HepG2 (cell line): ENCODE results near the gene MBD5. TPM values are rescaled to one million over a fixed set of nuclear protein-coding genes. Genes with fewer than 3 reads are reported as not detected.

Source experiments
- ATAC-seq: fragments of 200-7000 bp; cut with Tn5 transposase; 3 replicates; pipeline ENCODE4 v1.9.1; 2020; ENCODE audit warnings: mild to moderate bottlenecking, moderate library complexity
- BruUV-seq: library from RNA; stranded (reverse); fragments of 400-500 nt; replicated peaks from 2 replicates; lab custom pipeline; 2021; lab: Mats Ljungman, UMichigan
- CTCF ChIA-PET: fragments of 300-600 bp; formaldehyde crosslinking; extraction: SDS; loops from one replicate; lab custom pipeline; 2021; ENCODE audit warnings: low total read pairs, inconsistent platforms, low intra/inter-chr PET ratio; lab: Yijun Ruan, JAX
- POLR2A ChIA-PET: fragments of 350-600 bp; sonication (Branson Sonifier 250); formaldehyde crosslinking; loops from one replicate; lab custom pipeline; 2020; ENCODE audit warnings: antibody characterized with exemption, inconsistent platforms; lab: Yijun Ruan, JAX
- DNase-seq: peaks from one replicate; pipeline ENCODE4 v3.0.0-alpha.2; 2015; ENCODE audit warnings: low spot score
- FAIRE-seq: peaks from 3 replicates; lab custom pipeline; 2011; peaks lifted over from hg19 to GRCh38; lab: Jason Lieb, UNC
- H2AFZ ChIP-seq: one replicate; pipeline ENCODE4 v1.6.1; 2011; ENCODE audit warnings: low read length, inconsistent platforms
- H3K27ac ChIP-seq: fragments of 300-600 bp; 3 replicates; pipeline ENCODE4 v1.8.0; 2011; ENCODE audit warnings: mixed run types, mild to moderate bottlenecking, mixed read lengths, low read length, inconsistent platforms; ENCODE audit not compliant: insufficient read depth; ENCODE audit errors: extremely low read length
- H3K27me3 ChIP-seq, 2 experiments: fragments of 200-600 bp in 1 of 2; 2 replicates in 1 of 2; 3 replicates in 1 of 2; pipeline versions ENCODE4 v1.6.0 to v1.8.0; 2011; ENCODE audit warnings: low read length in 2 of 2, mild to moderate bottlenecking in 2 of 2, moderate library complexity in 2 of 2, inconsistent platforms in 1 of 2; ENCODE audit not compliant: insufficient read depth in 2 of 2, control insufficient read depth in 1 of 2
- H3K36me3 ChIP-seq, 2 experiments: fragments of 200-600 bp in 1 of 2; replicated peaks in 1 of 2; 2 replicates in 1 of 2; 3 replicates in 1 of 2; pipeline versions ENCODE4 v1.5.1 to v1.8.0; 2011; ENCODE audit warnings: low read length in 2 of 2, inconsistent platforms in 1 of 2; ENCODE audit not compliant: insufficient read depth in 2 of 2, control insufficient read depth in 1 of 2
- H3K4me1 ChIP-seq: 2 replicates; pipeline ENCODE4 v1.5.1; 2012; ENCODE audit warnings: low read length, inconsistent platforms; ENCODE audit not compliant: insufficient read depth
- H3K4me2 ChIP-seq: 2 replicates; pipeline ENCODE4 v1.6.0; 2011; ENCODE audit warnings: low read depth, low read length, inconsistent platforms
- H3K4me3 ChIP-seq, 3 experiments: fragments of 200-600 bp in 1 of 3; sonication (generic), shearing (Covaris generic) in 1 of 3; replicated peaks in 1 of 3; 2 replicates each; pipeline ENCODE4 v1.5.1; 2011 to 2016; ENCODE audit warnings: low read length in 3 of 3, inconsistent platforms in 2 of 3, low read depth in 2 of 3, mild to moderate bottlenecking in 2 of 3, control low read depth in 1 of 3, mixed read lengths in 1 of 3; ENCODE audit not compliant: insufficient read depth in 1 of 3
- H3K79me2 ChIP-seq: one replicate; pipeline ENCODE4 v1.6.1; 2011; ENCODE audit warnings: low read length, inconsistent platforms; ENCODE audit not compliant: insufficient read depth
- H3K9ac ChIP-seq: 2 replicates; pipeline ENCODE4 v1.6.0; 2011; ENCODE audit warnings: mild to moderate bottlenecking, low read depth, low read length, inconsistent platforms; ENCODE audit not compliant: insufficient read depth
- H3K9me3 ChIP-seq: 2 replicates; pipeline ENCODE4 v1.5.1; 2012; ENCODE audit warnings: mild to moderate bottlenecking, low read length
- H4K20me1 ChIP-seq: 2 replicates; pipeline ENCODE4 v1.6.0; 2011; ENCODE audit warnings: inconsistent platforms, mild to moderate bottlenecking, low read length, moderate library complexity; ENCODE audit not compliant: insufficient read depth
- MAFF ChIP-seq: IDR thresholded peaks from 2 replicates; pipeline ENCODE4 v1.6.1; 2011; ENCODE audit warnings: low read depth, low read length, improper control_type of control experiment
- MAFK ChIP-seq, 2 experiments: IDR thresholded peaks in 1 of 2; conservative IDR thresholded peaks in 1 of 2; 2 replicates each; pipeline ENCODE4 v1.6.1; 2011; ENCODE audit warnings: improper control_type of control experiment in 2 of 2, low read length in 2 of 2
- REST ChIP-seq, 2 experiments: IDR thresholded peaks; 2 replicates each; pipeline ENCODE4 v1.6.1; 2011 to 2012; ENCODE audit warnings: low read length in 2 of 2, borderline replicate concordance in 1 of 2, low read depth in 1 of 2, mild to moderate bottlenecking in 1 of 2, moderate library complexity in 1 of 2
- TEAD3 ChIP-seq: optimal IDR thresholded peaks from 2 replicates; pipeline ENCODE3; 2016; ENCODE audit warnings: borderline replicate concordance
- ZNF704 ChIP-seq: sonication (generic); formaldehyde crosslinking; IDR thresholded peaks from 2 replicates; pipeline ENCODE4 v1.8.1; 2023; ENCODE audit warnings: mild to moderate bottlenecking, inconsistent platforms, moderate library complexity, missing genetic modification reagents, borderline replicate concordance
- WGBS: methylation state at CpG from one replicate; pipeline ENCODE4 v1.1.6; 2017; ENCODE audit warnings: low lambda C conversion rate; 5-methylcytosine and 5-hydroxymethylcytosine counted together
- in situ Hi-C: cut with HindIII; loops from 2 replicates; pipeline ENCODE4 v1.10.0; 2017; ENCODE audit warnings: low pct_unique_long_range_greater_than_20kb; ENCODE audit not compliant: extremely low pct_ligation_motif_present
- intact Hi-C: fragments of 100-400 bp; cut with micrococcal nuclease; formaldehyde crosslinking; loops from one replicate; pipeline ENCODE4 v1.10.0; 2022; ENCODE audit not compliant: unreplicated experiment
- polyA plus RNA-seq, 8 experiments: library from polyadenylated mRNA; depleted of rRNA in 3 of 8; stranded (reverse) in 7 of 8; unstranded in 1 of 8; fragments of >200 nt; fragmentation: Illumina TruSeq in 4 of 8; extraction: Trizol in 4 of 8; gene quantifications; 2 replicates each; pipeline versions ENCODE4 v1.2.1 to v1.2.3, GENCODE V29; 2011 to 2016; ENCODE audit warnings: low read depth in 4 of 8, missing spikeins in 1 of 8, mixed read lengths in 1 of 8; ENCODE audit not compliant: insufficient read depth in 1 of 8
- total RNA-seq, 5 experiments: library from RNA; depleted of rRNA; stranded (reverse); fragments of >200 nt; fragmentation: Illumina TruSeq; extraction: Trizol; gene quantifications; 2 replicates each; pipeline ENCODE4 v1.2.3, GENCODE V29; 2016; ENCODE audit warnings: low read depth in 1 of 5
- TF ChIP-seq, protein P1 (sequence below): IDR thresholded peaks from 2 replicates; pipeline ENCODE4 v1.6.1; 2016; ENCODE audit warnings: low read depth

The MBD5 gene
- total and polyA plus RNA-seq, 2 of the 13 experiments (the other 11 are each of a cell fraction or from before 2014, with no cell fraction given) = 13.5 to 26.4 TPM

- CTCF ChIA-PET = no interaction called here
- intact Hi-C loops (no loop called here), in situ Hi-C loops (no loop called here)
- Histone ChIP-seq H3K4me2 (no peak overlapping the region), H3K36me3 (no peaks in the 10 kb centered on the region), H2AFZ (no peak overlapping the region), H3K27me3 (no peaks in the 10 kb centered on the region), H4K20me1 (no peaks in the 10 kb centered on the region), H3K4me1 (peaks cover 19% of the 10 kb centered on the region), H3K9ac (no peak overlapping the region), H3K79me2 (no peaks in the 10 kb centered on the region), H3K9me3 (no peaks in the 10 kb centered on the region), H3K27ac (no peak overlapping the region), H3K4me3 (no peak overlapping the region)
- DNase-seq (no peak), ATAC-seq (peak; percentile 84), FAIRE-seq (peak; percentile 44)
- POLR2A ChIA-PET = no interaction called here
- 41% methylated on average over 4 of the region's 4 CpGs for WGBS
- TF ChIP-seq, protein P1, sequence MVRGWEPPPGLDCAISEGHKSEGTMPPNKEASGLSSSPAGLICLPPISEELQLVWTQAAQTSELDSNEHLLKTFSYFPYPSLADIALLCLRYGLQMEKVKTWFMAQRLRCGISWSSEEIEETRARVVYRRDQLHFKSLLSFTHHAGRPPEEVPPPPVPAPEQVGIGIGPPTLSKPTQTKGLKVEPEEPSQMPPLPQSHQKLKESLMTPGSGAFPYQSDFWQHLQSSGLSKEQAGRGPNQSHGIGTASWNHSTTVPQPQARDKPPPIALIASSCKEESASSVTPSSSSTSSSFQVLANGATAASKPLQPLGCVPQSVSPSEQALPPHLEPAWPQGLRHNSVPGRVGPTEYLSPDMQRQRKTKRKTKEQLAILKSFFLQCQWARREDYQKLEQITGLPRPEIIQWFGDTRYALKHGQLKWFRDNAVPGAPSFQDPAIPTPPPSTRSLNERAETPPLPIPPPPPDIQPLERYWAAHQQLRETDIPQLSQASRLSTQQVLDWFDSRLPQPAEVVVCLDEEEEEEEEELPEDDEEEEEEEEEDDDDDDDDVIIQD (CRISPR knock-in tag) = peak; percentile 77; the same call in 1 of the 2 replicates
- TF ChIP-seq MAFK (conservative IDR thresholded peaks at IDR 0.05 in 1 of 2, IDR thresholded peaks at IDR 0.05 in 1 of 2; ENCODE audit: low read length in 2 of 2) = peak in 1 of 2 experiments; percentile 53; a peak in 3 of 4 replicates
- no peak for TF ChIP-seq ZNF704 (CRISPR knock-in tag)
- TF ChIP-seq MAFF = 0 out of 2 replicates have a peak, but pooled peaks have one; percentile 32
- TF ChIP-seq REST (IDR thresholded peaks at IDR 0.05; ENCODE audit: borderline replicate concordance in 1 of 2, low read depth in 1 of 2, low read length in 2 of 2) = 0 out of 4 replicates have a peak, but pooled peaks of 1 of the 2 experiments have one; percentile 8
- TF ChIP-seq TEAD3 (CRISPR knock-in tag) = peak; percentile 18
- no TSS peak for BruUV-seq
Observed at GRCh38 chr2:148273158-148273691, 252.3 kb downstream of the MBD5 start.
